Fibroblast of skin of left quadriceps (primary cell): ENCODE data around the gene PLPP2.
"Not testable (repeated sequence)": the region's sequence is repeated elsewhere in the genome, so short reads cannot be mapped to it uniquely, and the experiment has no call there.

Experiments used
- DNase-seq, 2 experiments: peaks; one replicate each; pipeline ENCODE4 v3.0.0-alpha.2; 2013; ENCODE audit warnings: low read depth in 2 of 2

Gene PLPP2

DNA sequence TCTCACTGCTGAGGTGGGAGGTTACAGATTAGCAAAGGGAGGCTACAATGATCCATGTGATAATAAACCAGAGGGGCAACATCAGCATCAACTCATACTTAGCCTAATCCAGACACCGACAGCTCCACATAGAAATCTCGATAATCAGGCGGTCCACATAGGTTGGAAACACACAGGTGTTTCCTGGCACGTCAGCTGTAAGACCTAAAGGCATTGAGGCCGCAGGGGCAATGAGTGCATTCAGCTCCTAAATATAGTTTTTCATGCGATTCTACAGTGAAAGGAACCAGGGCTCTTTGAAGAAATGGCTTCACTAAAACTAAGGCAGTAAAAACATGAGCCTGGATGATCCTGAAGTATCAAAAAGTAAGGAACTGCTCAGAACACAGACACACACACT, 19.3 kb downstream of the PLPP2 start:
- DNase-seq, result no peak

DNA sequence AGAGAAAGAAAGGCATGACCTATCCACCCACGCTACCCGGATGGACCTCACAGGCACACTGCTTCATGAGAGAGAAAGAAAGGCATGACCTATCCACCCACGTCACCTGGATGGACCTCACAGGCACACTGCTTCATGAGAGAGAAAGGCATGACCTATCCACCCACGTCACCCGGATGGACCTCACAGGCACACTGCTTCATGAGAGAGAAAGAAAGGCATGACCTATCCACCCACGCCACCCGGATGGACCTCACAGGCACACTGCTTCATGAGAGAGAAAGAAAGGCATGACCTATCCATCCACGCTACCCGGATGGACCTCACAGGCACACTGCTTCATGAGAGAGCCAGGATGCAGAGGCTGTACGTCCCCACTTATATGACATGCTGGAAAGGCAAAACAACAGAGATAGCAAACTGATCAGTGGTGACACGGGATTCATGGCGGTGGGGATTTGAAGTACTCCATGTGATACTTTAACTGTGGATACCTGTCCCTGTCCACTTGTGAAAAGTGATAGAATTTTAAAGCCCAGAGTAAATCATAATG, 20.4 kb downstream of the PLPP2 start:
- not testable (repeated sequence) for DNase-seq

DNA sequence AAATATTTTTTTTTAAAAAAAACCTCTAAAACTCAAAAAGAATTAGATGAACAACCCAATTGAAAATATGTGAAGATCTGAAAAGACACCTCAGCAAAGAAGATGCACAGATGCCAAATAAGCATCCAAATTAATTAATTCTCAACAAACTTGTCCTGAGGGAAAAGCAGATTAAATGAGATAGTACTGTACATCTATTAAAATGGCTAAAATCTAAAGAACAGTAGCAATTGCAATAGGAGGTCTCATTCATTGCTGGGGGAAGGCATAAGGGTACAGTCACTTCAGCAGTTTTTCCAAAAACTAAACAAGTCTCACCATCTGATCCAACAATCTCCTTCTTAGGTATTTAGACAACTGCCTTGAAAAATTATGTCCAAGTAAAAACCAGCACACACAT, 22.0 kb downstream of the PLPP2 start:
- no peak for DNase-seq

DNA sequence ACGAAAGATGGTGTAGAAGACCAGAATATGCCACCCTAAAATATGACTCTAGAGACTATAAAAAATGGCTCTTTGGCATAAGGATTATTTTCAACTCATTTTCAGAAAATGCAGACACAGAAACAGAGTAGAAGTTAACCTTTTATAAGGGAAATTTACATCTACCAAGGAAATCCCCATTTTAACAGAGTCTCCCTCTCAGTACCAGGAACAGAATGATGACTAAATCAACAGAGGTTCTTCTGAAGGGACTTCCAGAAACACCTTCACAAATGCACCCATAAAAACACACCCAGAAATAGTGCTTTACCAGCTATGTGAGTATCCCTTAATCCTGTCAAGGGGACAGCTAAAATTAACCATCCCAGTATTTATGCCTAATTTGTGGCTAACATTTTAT, 29.1 kb downstream of the PLPP2 start:
- DNase-seq, result no peak

DNA sequence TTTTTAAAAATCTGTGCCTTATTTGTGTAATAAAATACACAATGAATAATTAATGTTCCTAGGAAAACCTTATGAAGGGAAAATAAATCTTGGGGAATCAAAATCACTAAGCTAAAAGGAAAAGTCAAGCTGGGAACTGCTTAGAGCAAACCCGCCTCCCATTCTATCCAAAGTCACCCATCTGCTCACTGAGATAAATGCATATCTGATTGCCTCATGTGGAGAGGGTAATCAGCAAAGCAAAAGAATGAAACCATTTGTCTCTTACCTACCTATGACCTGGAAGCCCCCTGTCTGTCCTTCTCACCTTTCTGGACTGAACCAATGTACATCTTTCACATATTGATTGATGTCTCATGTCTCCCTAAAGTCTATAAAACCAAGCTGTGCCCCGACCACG, 34.4 kb downstream of the PLPP2 start:
- not testable (repeated sequence) for DNase-seq

DNA sequence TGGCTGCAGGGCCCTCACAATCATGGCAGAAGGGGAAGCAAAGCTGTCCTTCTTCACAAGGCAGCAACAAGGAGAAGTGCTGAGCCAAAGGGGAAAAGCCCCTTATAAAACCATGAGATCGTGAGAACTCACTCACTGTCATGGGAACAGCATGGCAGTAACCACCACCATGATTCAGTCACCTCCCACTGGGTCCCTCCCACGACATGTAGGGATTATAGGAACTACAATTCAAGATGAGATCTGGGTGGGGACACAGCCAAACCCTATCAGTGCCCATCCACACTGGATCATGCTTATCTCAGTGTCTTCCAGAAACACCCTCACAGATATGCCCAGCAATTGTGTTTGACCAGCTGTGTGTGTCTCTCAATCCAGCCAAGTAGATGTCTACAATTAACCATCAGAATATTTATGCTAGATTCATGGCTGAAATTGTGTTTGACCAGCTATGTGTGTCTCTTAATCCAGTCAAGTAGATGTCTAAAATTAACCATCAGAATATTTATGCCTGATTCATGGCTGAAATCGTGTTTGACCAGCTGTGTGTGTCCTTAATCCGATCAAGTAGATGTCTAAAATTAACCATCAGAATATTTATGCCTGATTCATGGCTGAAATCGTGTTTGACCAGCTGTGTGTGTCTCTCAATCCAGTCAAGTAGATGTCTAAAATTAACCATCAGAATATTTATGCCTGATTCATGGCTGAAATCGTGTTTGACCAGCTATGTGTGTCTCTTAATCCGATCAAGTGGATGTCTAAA, 38.6 kb downstream of the PLPP2 start:
- not testable (repeated sequence) for DNase-seq

DNA sequence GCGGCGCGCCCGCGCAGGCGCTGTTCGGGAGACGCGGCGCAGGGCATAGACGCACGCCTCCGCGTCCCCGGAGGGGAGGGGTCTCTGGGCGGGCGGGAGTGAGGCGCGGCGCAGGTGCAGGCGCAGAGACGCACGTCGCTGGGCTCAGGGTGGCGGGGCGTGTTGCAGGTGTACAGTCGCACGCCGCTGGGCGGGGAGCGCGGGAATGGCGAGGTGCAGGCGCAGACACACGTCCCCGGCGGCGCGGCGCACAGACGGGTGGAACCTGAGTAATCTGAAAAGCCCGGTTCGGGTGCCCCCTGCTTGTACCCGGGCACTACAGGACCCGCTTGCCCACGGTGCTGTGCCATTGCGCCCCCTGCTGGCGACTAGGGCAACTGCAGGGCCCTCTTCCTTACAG, 44.7 kb downstream of the PLPP2 start:
- no peak for DNase-seq

DNA sequence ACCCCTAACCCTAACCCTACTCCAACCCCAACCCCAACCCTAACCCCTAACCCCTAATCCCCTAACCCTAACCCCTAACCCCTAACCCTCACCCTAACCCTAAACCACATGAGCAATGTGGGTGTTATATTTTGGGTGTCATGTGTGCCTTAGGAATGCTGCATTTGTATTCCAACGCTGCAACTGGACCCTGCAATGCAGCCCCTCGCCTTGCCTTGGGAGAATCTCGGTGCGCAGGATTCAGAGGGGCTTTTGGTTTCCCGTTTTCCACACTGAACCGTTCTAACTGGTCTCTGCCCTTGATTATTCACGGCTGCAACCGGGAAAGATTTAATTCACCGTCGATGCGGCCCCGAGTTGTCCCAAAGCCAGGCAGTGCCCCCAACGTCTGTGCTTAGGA, 45.3 kb downstream of the PLPP2 start:
- not testable (repeated sequence) for DNase-seq

DNA sequence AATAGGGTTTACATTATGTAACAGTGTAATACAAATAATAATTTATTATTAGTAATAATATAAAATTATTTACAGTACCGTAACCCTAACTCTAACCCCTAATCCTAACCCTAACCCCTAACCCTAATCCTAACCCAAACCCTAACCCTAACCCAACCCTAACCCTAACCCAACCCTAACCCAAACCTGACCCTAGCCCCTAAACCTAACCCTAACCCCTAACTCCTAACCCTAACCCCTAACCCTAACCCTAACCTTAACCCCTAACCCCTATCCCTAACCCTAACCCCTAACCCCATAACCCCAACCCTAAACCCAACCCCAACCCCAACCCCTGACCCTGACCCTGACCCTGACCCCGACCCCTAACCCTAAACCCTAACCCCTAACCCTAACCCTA, 45.7 kb downstream of the PLPP2 start:
- DNase-seq, result no peak
